HG02623 (cell line): ENCODE measurements around the gene TNIK.
"Not testable (repeated sequence)": the region's sequence is repeated elsewhere in the genome, so short reads cannot be mapped to it uniquely, and the experiment has no call there.

Experiments used
- ATAC-seq: cut with Tn5 transposase; IDR thresholded peaks from one replicate; pipeline ENCODE4 v1.9.1; 2021; ENCODE audit warnings: moderate library complexity; ENCODE audit not compliant: unreplicated experiment

Gene TNIK

DNA sequence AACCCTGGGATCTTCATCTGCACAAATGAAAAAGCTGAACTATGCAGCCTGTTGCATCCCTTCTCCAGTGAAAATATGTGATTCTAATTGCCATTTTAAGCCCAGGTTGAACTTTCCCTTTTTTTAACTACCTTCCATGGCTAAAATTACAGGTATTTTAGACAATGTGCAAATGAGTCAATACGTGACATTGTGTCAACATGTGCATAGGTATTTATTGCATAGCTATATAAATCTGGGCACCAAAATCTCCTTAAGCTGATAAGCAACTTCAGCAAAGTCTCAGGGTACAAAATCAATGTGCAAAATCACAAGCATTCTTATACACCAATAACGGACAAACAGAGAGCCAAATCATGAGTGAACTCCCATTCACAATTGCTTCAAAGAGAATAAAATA lies 37.4 kb downstream of the TNIK start:
- not testable (repeated sequence) for ATAC-seq

DNA sequence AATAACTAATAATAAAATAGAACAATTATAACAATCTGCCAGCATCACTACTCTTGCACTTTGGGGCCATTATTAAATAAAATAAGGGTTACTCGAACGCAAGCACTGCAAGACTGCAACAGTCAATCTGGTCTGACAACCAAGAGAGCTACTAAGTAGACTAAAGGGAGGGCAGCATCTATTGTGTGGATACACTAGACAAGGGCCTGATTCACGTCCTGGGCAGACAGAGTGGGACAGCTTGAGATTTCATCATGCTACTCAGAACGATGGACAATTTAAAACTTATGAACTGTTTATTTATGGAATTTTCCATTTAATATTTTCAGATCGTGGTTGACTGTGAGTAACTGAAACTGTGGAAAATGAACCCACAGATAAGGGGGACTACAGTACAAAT lies 39.5 kb downstream of the TNIK start:
- no peak for ATAC-seq

DNA sequence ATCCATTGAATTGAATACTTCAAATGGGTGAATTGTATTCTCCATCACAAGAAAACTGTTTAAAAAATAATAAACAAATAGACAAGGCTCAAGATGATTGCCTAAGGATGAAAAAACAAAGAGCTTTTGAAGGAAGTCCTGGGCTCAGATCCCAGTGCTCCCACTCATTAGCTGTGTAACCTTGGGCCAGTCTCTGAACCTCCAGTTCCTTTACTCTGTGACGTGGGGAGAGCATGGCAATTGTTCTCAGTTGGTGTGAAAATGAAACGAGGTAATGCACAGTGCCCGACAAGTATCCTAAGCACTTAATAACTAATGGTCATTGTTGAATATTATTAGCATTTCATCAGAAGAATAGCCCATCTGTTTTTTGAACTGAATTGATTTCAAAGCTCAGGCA lies 40.7 kb downstream of the TNIK start:
- ATAC-seq: no peak

DNA sequence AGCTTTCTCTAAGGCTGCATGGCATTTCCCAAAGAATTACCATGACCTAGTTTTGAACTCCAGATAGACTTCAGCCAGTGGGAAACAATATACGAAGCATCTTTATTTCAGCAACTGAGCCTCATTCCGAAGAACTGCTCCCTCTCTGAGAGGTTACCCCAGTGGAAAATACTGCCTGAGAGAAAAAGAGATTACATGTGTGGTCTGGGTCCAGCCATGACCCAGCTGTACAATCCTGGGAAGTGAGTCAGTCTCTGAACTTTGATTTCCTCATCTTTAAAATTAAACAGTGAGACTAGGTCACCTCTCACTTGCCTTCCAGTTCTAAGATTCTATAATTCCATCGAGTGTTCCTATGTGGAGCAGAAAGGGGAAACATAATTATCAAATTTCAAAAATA lies 42.4 kb downstream of the TNIK start:
- ATAC-seq: no peak

DNA sequence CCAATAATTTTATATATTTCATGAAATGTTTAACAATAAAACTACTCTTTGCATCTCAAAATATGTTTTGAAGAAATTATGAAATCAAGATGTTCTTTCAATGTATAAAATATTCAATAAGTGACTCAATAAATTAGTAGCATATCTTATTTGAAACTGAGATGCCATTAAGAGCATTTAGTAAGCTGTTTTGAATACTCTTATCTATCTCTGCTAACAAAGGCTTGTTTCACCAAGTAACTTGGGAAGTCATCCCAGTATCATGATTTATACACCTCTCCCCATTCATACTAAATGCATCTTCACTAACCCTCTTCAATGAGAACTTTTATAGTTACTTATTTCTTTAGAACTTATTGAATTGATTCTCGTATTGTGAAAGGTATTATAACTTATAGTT lies 43.1 kb downstream of the TNIK start:
- no peak for ATAC-seq

DNA sequence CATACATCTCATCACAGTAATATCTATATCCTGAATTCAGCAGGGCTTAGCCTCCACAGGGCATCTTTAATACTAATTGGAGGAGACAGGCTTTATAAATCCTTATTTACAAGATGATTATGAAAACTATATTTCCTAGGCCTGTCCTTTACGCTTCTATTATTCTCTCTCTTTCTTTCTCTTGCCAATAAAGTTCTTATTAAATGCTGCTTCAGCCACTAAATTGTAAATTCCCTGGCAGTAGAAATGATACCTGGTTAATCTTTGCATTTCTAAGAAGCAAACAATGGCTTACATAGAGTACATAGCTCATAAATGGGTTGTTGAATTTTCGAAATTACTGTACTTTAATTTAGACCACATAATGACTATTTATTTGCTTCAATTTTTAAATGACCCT lies 43.5 kb downstream of the TNIK start:
- ATAC-seq: no peak

DNA sequence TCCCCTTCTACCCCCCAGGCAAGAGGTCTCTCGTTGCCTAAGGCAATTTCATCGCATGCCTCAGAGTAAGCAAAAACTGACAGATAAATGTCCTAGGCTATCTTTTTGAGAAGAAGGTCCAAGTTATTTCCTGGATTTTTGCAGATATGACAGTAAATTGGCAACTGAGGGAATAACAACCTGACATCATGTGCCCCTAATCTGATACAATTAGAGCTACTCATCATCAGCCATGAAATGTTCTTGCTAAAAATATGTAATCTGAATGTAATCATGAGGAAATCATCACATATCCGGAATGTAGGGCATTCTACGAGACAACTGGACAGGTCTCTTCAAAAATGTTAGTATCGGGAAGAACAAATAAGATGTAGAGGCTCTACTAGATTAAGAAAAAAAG lies 44.1 kb downstream of the TNIK start:
- ATAC-seq: no peak

DNA sequence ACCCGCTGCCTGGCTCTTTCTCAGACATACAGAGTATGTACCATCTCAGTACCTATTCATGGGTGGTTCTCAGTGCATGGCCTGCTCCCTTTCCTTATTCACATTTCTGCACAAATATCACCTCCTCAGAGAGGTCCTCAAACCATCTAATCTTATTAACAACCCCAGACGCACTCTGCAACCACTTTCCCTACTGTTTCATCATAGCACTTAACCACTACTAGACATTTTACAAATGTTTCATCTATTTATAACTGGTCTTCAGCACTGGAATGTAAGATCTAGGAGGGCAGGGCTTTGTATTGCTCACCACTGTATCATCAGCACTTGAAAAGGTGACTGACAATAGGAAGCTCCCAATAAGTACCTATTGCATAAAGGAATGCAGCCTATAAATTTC lies 45.1 kb downstream of the TNIK start:
- ATAC-seq: no peak

DNA sequence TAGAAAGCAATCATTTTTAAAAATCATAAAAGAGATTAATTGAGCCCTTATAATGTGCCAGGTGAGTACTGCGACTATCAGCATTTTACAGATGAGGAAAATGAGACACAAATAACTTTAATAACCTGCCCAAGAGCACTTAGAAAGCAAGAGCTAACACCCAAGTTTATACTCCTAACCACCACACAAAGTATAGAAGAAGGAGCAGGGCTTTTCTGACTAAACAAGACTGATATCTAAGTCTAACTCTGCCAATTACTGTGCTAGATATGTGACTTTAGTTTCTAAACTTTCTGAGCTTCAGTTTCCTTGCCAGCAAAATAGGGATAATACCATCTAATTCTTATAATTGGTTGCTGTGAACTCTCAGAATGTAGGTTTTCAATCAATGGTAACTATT lies 47.7 kb downstream of the TNIK start:
- no peak for ATAC-seq

DNA sequence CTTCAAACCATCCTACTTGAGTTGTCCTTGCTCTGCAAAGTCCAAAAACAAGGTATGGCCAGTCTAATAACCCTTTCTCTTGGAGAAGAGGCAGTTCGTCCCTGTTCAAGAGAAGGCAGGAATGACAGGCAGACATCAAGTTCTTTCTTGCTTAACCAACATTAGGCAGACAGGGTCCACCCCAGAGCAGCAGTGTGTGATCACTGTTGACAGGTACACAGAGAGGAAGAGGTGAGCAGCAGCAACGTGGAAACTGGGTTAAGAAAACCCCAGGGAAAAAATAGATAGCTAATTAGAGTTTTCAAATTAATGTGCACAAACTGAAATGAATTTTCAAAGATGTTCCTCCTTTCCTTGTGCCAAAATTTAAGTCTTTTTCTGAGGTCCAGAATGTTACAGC lies 48.2 kb downstream of the TNIK start:
- no peak for ATAC-seq

DNA sequence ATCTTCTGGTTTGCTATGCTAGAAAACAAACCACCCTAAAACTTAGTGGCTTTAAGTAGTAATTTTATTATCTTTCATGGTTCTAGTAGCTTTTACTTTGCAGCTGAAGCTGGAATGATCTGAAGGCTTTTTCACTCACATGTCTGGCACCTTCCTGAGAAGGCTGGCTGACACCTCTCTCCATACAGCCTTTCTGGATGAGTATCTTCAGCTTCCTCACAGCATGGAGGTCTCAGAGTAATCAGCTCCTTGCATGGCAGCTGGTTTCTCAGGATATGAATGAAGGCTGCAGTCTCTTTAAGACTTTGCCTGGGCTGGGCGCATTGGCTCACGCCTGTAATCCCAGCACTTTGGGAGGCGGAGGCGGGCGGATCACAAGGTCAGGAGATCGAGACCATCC lies 50.0 kb downstream of the TNIK start:
- ATAC-seq: no peak

DNA sequence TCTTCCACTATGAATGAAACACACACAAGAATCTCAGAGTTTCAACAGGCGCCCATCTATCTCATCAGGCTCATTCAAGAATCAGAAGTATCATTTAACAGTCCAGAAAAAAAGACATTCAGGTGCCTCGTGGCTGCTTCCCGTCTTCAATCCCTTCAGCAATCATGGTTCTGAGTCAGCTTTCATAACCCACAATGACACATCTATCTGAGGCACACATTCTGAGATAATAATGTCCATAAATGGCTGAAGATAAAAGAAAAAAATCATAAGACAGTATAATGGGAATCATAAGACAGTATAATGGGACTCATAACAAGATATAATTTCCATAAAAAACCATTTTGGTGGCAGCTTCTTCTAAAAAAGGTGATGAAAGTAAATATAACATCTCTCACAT lies 52.4 kb downstream of the TNIK start:
- no peak for ATAC-seq

DNA sequence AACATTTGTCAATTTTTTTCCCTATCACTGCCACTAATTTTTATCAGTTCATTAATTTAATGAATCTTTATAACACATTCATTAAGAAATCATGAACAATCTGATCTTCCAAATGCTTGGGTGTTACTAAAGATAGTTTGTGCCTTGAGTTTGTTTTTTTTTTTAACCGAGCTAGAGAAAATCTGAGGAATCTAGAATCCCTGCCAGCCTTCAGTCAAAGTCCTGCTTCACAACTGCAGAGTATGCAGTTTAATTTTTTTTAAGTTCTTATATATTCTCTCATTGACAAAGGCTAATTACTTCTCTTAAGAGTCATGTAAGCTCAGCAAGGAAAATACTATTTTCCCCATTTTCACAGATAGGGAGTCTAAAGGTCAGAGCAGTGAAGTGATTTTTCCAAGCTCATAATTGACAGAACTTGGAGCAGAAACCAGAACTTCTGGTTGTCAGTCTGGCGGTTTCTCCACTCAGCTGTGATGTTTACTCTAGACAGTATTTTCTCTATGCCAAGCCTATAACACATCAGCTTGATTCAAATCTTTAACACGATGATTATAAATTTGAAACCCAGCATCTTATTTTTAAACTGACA lies 55.7 kb downstream of the TNIK start:
- ATAC-seq: no peak

DNA sequence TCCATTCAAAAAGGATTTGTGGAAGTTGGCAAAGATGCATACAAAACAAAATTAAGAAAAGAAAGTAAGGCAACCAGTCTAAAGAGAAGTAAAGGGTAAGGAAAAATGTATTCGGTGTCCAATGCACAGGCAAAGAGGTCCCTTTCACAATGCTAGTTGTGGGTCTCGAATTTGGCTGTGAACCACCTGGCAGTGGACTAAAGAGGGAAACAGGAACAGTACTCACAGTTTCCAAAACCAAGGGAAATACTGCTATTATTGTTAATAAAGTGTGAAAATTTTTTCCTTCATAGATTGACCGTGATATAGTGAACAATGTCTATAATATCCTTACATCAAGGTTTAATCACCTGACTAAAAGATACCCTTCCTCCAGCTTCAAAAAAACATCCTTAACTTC lies 57.9 kb downstream of the TNIK start:
- no peak for ATAC-seq

DNA sequence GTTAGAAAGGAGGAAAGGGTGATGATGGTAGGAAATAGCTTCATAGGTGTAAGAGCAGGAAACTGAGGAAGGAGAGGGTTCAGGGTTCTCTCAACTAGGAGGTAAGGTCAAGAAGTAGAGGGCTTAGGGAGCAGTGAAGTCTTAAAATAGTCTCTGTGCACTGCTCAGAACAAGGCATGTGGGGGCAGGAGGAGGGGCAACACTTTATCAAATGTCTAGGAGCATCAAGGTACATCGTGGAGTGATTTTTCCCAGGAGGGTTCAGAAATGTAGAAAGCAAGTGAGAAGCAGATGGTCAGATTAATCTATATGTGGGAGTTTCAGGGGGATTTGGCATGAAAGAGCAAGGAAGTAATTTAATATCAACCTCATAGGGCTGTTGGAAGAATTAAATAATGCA lies 58.8 kb downstream of the TNIK start:
- no peak for ATAC-seq

DNA sequence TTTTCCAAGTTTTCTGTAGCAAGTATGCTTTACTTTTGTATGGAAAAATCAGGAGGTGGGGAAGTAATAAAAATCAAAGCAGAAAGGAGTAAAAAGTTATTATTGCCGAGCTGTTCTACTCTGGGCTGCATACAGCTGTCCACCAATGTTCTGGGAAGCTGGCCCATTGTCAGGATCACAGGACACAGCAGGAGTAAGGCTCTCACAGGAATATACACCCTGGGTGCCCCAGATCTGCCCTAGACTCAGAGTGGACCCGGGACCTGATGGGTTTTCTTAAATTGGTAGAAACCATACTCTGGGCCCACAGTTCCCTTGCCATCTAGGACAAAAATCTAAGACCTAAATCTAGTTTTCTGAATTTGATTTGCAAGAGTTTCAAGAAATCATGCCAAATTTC lies 60.4 kb downstream of the TNIK start:
- no peak for ATAC-seq

DNA sequence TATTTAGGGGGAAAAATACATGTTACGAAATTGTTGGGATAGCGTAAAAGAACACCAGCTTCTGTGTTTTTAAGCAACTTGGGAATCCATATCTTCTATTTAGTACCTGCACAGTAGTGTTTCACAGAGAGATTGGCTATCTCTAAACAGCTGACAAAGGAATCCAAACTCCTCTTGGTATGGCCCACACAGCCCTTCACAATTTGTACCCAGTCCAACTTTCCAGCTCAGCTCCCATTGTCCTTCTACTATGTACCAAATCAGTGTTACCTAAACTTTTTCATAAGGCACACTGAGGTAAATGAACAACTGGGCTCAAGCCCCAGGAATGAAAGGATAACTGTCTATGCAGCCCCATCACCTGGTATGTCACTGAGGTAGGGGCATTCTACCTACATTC lies 61.9 kb downstream of the TNIK start:
- no peak for ATAC-seq

DNA sequence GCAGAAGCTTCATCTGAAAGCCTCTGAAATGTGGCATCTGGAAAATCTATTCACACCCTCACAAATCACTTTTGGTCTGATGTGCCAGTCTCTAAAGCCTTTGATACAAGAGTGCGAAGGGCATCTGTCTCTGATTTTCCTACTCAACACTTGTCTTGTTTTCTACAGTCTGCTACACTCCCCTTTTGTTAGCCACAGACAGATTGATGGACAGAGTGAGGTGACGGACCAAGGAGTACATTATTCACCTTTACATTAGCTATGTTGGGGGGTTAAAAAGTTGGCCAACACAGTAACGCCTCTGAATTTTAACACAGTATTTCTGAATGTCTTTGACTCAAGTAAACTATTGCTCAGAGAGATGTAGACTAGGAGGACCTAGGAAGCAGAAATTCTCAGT lies 63.1 kb downstream of the TNIK start:
- no peak for ATAC-seq

DNA sequence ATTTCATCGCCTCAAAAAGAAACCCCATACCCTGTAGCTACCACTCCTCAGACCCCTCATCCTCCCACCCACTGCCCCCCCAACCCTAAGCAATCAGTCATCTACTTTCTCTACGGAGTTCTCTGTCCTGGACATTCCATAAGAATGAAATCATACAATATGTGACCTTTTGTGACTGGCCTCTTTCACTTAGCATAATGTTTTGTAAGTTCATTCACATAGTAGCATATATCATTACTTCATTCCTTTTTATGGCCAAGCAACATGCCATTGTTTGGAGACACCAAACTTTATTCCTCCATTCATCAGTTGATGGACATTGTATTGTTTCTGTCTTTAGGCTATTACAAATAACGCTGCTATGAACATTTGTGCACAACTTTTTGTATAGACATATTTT lies 64.2 kb downstream of the TNIK start:
- ATAC-seq: no peak

DNA sequence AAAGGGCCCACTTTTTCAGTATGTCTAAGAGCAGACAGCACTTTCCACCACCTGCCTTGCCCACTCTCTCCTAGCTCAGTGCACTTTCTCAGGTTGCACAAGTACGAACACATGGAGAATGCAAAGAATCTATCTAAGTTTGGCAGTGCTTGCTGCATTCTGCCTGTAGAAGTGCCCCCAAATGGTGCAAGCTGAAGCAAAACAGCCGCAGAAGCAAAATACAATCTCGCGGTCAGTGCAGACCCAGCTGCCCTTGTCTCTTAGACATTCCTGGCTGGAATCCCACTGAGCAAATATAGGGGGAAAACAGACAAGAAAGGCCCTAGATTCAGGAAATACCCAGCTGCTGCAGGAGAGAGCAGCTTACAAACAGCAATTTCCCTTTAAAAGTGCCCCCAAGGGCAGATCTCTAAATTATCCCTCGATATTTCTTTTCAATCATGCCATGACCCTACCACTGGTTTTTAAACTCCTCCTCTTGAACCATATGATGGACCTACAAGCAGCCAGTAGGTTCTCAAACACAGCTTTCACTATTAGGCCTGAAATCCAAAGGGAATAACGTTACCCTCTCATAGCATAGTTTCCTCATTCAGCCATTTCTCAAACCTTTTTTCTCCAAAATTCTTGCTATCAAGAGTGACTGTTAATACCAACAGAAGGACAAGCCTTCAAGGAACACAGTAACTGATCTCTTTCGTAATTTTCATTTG lies 67.0 kb downstream of the TNIK start:
- ATAC-seq: no peak

DNA sequence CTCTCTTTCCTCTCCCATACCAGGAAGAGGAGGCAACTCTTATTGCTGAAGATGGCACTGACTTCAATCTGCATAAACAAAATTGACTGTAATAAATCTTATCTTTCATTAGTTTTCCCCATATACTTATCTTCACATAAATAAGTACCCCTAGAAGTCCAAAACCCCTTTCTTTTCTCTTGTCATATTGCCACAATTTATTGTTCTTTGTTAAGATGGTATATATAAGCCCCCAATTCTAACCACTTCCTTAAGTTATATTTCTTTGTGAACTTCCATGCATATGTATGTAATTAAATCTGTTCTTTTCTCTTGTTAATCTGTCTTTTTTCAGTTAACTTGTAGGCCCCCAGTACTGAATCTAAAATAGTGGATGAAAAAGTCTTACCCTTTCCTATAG lies 68.8 kb downstream of the TNIK start:
- no peak for ATAC-seq

DNA sequence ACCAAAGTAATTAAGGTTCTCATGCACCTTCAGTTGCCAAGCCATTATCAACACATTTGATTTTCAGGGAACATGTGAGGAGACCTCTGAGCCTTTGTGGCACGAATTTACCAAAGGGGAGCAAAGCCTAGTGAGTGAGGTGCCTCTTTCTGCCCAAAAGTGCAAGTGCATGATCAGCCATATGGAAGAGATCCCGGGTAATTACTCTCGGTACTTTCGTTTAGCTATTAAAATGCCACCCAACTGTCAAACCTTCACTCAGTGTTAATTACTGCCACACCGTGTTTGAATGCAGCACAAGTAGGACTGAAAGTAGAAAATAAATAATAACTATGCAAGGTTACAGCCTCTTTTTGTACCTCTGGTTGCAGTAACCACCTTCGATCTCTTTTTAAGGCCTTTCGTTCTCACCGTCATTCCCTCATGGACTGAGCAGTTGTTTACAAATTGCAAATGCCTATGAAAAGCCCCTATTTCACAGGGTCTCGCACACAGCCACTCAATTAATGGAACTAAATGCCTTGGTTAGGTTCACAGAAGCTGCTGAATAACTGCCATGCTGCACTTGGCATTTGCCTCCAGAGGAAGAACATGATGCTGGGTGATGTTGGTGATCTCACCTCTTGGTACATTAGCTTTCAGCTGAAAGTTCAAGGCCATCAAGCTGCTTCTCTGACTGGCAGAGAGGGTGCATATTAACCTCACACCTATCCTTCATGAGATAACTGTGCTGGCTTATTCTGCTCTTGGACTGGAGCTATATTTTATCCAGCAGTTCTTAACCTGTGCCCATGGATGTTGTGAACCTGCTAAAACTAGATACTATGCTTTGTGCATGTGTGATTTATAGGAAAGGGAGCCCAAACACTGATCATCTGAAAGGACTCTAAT lies 69.9 kb downstream of the TNIK start:
- ATAC-seq: no peak
